NAMALWA (cell line): ENCODE data around the gene CD244.

ENCODE experiments used
- DNase-seq: peaks from one replicate; pipeline ENCODE4 v3.0.0-alpha.2; 2015; ENCODE audit warnings: low spot score

Gene CD244

GRCh38 chr1:160844447-160845232 lies 18.0 kb downstream of the CD244 start:
- DNase-seq, result no peak

GRCh38 chr1:160841079-160841478 lies 21.6 kb downstream of the CD244 start:
- DNase-seq, result no peak

GRCh38 chr1:160839746-160840145 lies 22.9 kb downstream of the CD244 start:
- no peak for DNase-seq

GRCh38 chr1:160838888-160839287 lies 23.8 kb downstream of the CD244 start:
- no peak for DNase-seq

- peak; percentile 94 for DNase-seq
Observed at GRCh38 chr1:160837558-160838205, 25.0 kb downstream of the CD244 start.

GRCh38 chr1:160836981-160837557 lies 25.6 kb downstream of the CD244 start:
- DNase-seq, result peak; percentile 13

- DNase-seq, result no peak
Observed at GRCh38 chr1:160836561-160836960, 26.1 kb downstream of the CD244 start.

GRCh38 chr1:160835751-160836150 lies 26.9 kb downstream of the CD244 start:
- DNase-seq, result no peak

- DNase-seq, result peak; percentile 84
Observed at GRCh38 chr1:160834945-160835565, 27.6 kb downstream of the CD244 start.

- DNase-seq, result peak; percentile 93
Observed at GRCh38 chr1:160830321-160831153, 32.1 kb downstream of the CD244 start.

- no peak for DNase-seq
Observed at GRCh38 chr1:160829766-160830165, 32.9 kb downstream of the CD244 start.

GRCh38 chr1:160827418-160827817 lies 35.3 kb downstream of the CD244 start:
- DNase-seq, result no peak

- no peak for DNase-seq
Observed at GRCh38 chr1:160826546-160826945, 36.1 kb downstream of the CD244 start.

- no peak for DNase-seq
Observed at GRCh38 chr1:160823296-160823695, 39.4 kb downstream of the CD244 start.

GRCh38 chr1:160821627-160822026 lies 41.1 kb downstream of the CD244 start:
- no peak for DNase-seq

- DNase-seq, result no peak
Observed at GRCh38 chr1:160819186-160819585, 43.5 kb downstream of the CD244 start.

- no peak for DNase-seq
Observed at GRCh38 chr1:160818207-160818937, 44.3 kb downstream of the CD244 start.

GRCh38 chr1:160814856-160815255 lies 47.8 kb downstream of the CD244 start:
- DNase-seq, result no peak

GRCh38 chr1:160814316-160814715 lies 48.4 kb downstream of the CD244 start:
- DNase-seq, result no peak

GRCh38 chr1:160813215-160813614 lies 49.5 kb downstream of the CD244 start:
- DNase-seq, result no peak

- DNase-seq, result no peak
Observed at GRCh38 chr1:160811147-160811546, 51.5 kb downstream of the CD244 start.
